Thymus (tissue), 11 donors: Measurements from ENCODE around the gene DYNC1H1. TPM values are rescaled to one million over a fixed set of nuclear protein-coding genes. Genes with fewer than 3 reads are reported as not detected.

Experiments used
- DNase-seq, 9 donors: peaks; one replicate each; pipeline ENCODE4 v3.0.0-alpha.2; 2013; ENCODE audit warnings: low spot score in 9 of 9, low read depth in 6 of 9, missing footprints in 1 of 9
- H3K27ac ChIP-seq, 2 donors: one replicate each; pipeline ENCODE4 v1.5.1; 2013; ENCODE audit warnings: control low read depth in 1 of 2, low read depth in 1 of 2, low read length in 1 of 2, mild to moderate bottlenecking in 1 of 2, moderate library complexity in 1 of 2
- H3K27me3 ChIP-seq, 2 donors: one replicate each; pipeline ENCODE4 v1.5.1; 2013; ENCODE audit warnings: low read length in 1 of 2; ENCODE audit not compliant: control insufficient read depth in 2 of 2, insufficient read depth in 1 of 2
- H3K36me3 ChIP-seq, 2 donors: one replicate each; pipeline ENCODE4 v1.5.1; 2013; ENCODE audit warnings: low read length in 1 of 2, mild to moderate bottlenecking in 1 of 2, moderate library complexity in 1 of 2; ENCODE audit not compliant: control insufficient read depth in 2 of 2, insufficient read depth in 2 of 2
- H3K4me1 ChIP-seq, 2 donors: one replicate each; pipeline ENCODE4 v1.5.1; 2013; ENCODE audit warnings: low read length in 2 of 2; ENCODE audit not compliant: control insufficient read depth in 2 of 2, insufficient read depth in 2 of 2
- H3K4me3 ChIP-seq, 2 donors: one replicate each; pipeline ENCODE4 v1.5.1; 2013; ENCODE audit warnings: low read length in 2 of 2, control low read depth in 1 of 2, mild to moderate bottlenecking in 1 of 2
- H3K9me3 ChIP-seq, 2 donors: one replicate each; pipeline ENCODE4 v1.5.1; 2013; ENCODE audit warnings: low read length in 1 of 2, mild to moderate bottlenecking in 1 of 2; ENCODE audit not compliant: control insufficient read depth in 2 of 2, insufficient read depth in 1 of 2
- WGBS: extraction: QIAGEN DNeasy Blood & Tissue Kit; methylation state at CpG from one replicate; pipeline ENCODE4 v1.1.7; 2013; 5-methylcytosine and 5-hydroxymethylcytosine counted together
- polyA plus RNA-seq: library from polyadenylated mRNA; stranded (reverse); fragments of 200-250 nt; gene quantifications from one replicate; pipeline ENCODE4 v1.2.3, GENCODE V29; 2013
- total RNA-seq: library from RNA; stranded (reverse); fragments of 120-200 nt; gene quantifications from one replicate; pipeline ENCODE4 v1.2.4, GENCODE V29; 2013
- donor health status: healthy.

DYNC1H1 gene
- total and polyA plus RNA-seq, 2 donors = 111 to 114 TPM

- no peak for DNase-seq
- Histone ChIP-seq H3K27me3 (no peaks in the 10 kb centered on the region), H3K4me3 (no peak overlapping the region), H3K9me3 (no peaks in the 10 kb centered on the region), H3K36me3 (peaks cover 34 to 52% of the 10 kb centered on the region in 2 donors), H3K27ac (no peak overlapping the region), H3K4me1 (no peaks in the 10 kb centered on the region)
- WGBS = 97% methylated on average over 33 of the region's 33 CpGs
Measured at GRCh38 chr14:101925152-101925551, 39.2 kb upstream of the DYNC1H1 start.

GRCh38 chr14:101926085-101926484 lies 38.3 kb upstream of the DYNC1H1 start:
- H3K27ac ChIP-seq = no peak overlapping the region
- H3K27me3 ChIP-seq = no peaks in the 10 kb centered on the region
- WGBS = 98% methylated on average over 8 of the region's 8 CpGs
- H3K4me1 ChIP-seq = no peaks in the 10 kb centered on the region
- H3K4me3 ChIP-seq = no peak overlapping the region
- H3K36me3 ChIP-seq = peaks cover 29 to 43% of the 10 kb centered on the region in 2 donors
- no peak for DNase-seq
- no peaks in the 10 kb centered on the region for H3K9me3 ChIP-seq

GRCh38 chr14:101926620-101927019 lies 37.8 kb upstream of the DYNC1H1 start:
- Histone ChIP-seq H3K4me1 (no peaks in the 10 kb centered on the region), H3K27ac (no peak overlapping the region), H3K27me3 (no peaks in the 10 kb centered on the region), H3K9me3 (no peaks in the 10 kb centered on the region), H3K4me3 (no peak overlapping the region), H3K36me3 (peaks cover 24 to 37% of the 10 kb centered on the region in 2 donors)
- DNase-seq = no peak
- 93% methylated on average over 5 of the region's 5 CpGs for WGBS

GRCh38 chr14:101927859-101928258 lies 36.5 kb upstream of the DYNC1H1 start:
- peaks cover 19 to 28% of the 10 kb centered on the region in 2 donors for H3K36me3 ChIP-seq
- H3K27ac ChIP-seq = no peak overlapping the region
- no peak for DNase-seq

GRCh38 chr14:101928415-101928841 lies 35.9 kb upstream of the DYNC1H1 start:
- H3K4me1 ChIP-seq = no peaks in the 10 kb centered on the region
- H3K4me3 ChIP-seq = no peak overlapping the region
- H3K36me3 ChIP-seq = peaks cover 19 to 23% of the 10 kb centered on the region in 2 donors
- H3K27me3 ChIP-seq = no peaks in the 10 kb centered on the region
- H3K9me3 ChIP-seq = no peaks in the 10 kb centered on the region
- DNase-seq = no peak
- no peak overlapping the region for H3K27ac ChIP-seq
- WGBS = 98% methylated on average over 24 of the region's 24 CpGs

More at GRCh38 chr14:101927859-101928258, 36.5 kb upstream of the DYNC1H1 start:
- H3K4me3 ChIP-seq = no peak overlapping the region
- no peaks in the 10 kb centered on the region for H3K4me1 ChIP-seq
- WGBS = 94% methylated on average over 10 of the region's 10 CpGs
- no peaks in the 10 kb centered on the region for H3K9me3 ChIP-seq
- no peaks in the 10 kb centered on the region for H3K27me3 ChIP-seq

- H3K27ac ChIP-seq = no peak overlapping the region
- WGBS = 98% methylated on average over 10 of the region's 10 CpGs
- DNase-seq = no peak
- no peaks in the 10 kb centered on the region for H3K9me3 ChIP-seq
- H3K36me3 ChIP-seq = peaks cover 19 to 23% of the 10 kb centered on the region in 2 donors
- no peaks in the 10 kb centered on the region for H3K27me3 ChIP-seq
- no peak overlapping the region for H3K4me3 ChIP-seq
- H3K4me1 ChIP-seq = no peaks in the 10 kb centered on the region
Measured at GRCh38 chr14:101929096-101929495, 35.3 kb upstream of the DYNC1H1 start.

- DNase-seq = no peak
- peaks cover 14 to 21% of the 10 kb centered on the region in 2 donors for H3K36me3 ChIP-seq
- no peak overlapping the region for H3K27ac ChIP-seq
- H3K9me3 ChIP-seq = no peaks in the 10 kb centered on the region
- peaks cover 0 to 4% of the 10 kb centered on the region in 2 donors for H3K27me3 ChIP-seq
- 94% methylated on average over 9 of the region's 9 CpGs for WGBS
- H3K4me1 ChIP-seq = no peaks in the 10 kb centered on the region
- H3K4me3 ChIP-seq = no peak overlapping the region
Measured at GRCh38 chr14:101929946-101930345, 34.4 kb upstream of the DYNC1H1 start.

- Histone ChIP-seq H3K9me3 (no peaks in the 10 kb centered on the region), H3K27me3 (peaks cover 0 to 4% of the 10 kb centered on the region in 2 donors), H3K36me3 (peaks cover 0 to 14% of the 10 kb centered on the region in 2 donors), H3K4me3 (no peak overlapping the region), H3K4me1 (no peaks in the 10 kb centered on the region), H3K27ac (no peak overlapping the region)
- no peak for DNase-seq
- 87% methylated on average over 7 of the region's 7 CpGs for WGBS
Measured at GRCh38 chr14:101932673-101933072, 31.7 kb upstream of the DYNC1H1 start.

GRCh38 chr14:101933209-101933608 lies 31.2 kb upstream of the DYNC1H1 start:
- Histone ChIP-seq H3K4me3 (no peak overlapping the region), H3K9me3 (no peaks in the 10 kb centered on the region), H3K36me3 (peaks cover 0 to 10% of the 10 kb centered on the region in 2 donors), H3K27me3 (peaks cover 0 to 4% of the 10 kb centered on the region in 2 donors), H3K4me1 (no peaks in the 10 kb centered on the region), H3K27ac (no peak overlapping the region)
- WGBS = 94% methylated on average over 16 of the region's 16 CpGs
- no peak for DNase-seq
